Heart right ventricle (tissue), 16 donors: ENCODE measurements around the gene PRKCI. TPM values are rescaled to one million over a fixed set of nuclear protein-coding genes. Genes with fewer than 3 reads are reported as not detected.

Source experiments
- ATAC-seq, 8 donors: fragments of 200-7000 bp; cut with Tn5 transposase; one replicate each; pipeline ENCODE4 v1.9.1; 2020; ENCODE audit warnings: mild to moderate bottlenecking in 8 of 8, moderate library complexity in 8 of 8, moderate number of reproducible peaks in 1 of 8
- DNase-seq, 2 donors: peaks; one replicate each; pipeline ENCODE4 v3.0.0-alpha.2; 2020
- H3K27ac ChIP-seq, 10 donors: fragments of 200-600 bp; sonication (generic) in 2 of 10; one replicate each; pipeline versions ENCODE4 v1.5.0 to v1.8.0; 2020 to 2022; ENCODE audit warnings: mild to moderate bottlenecking in 3 of 10
- H3K27me3 ChIP-seq, 7 donors: fragments of 200-600 bp; one replicate each; pipeline ENCODE4 v1.8.0; 2021 to 2022; ENCODE audit warnings: mild to moderate bottlenecking in 2 of 7
- H3K36me3 ChIP-seq, 9 donors: fragments of 200-600 bp; sonication (generic) in 1 of 9; one replicate each; pipeline versions ENCODE4 v1.5.0 to v1.8.0; 2020 to 2022; ENCODE audit warnings: mild to moderate bottlenecking in 2 of 9
- H3K4me1 ChIP-seq, 9 donors: fragments of 200-600 bp; sonication (generic) in 1 of 9; one replicate each; pipeline versions ENCODE4 v1.5.0 to v1.8.0; 2020 to 2022; ENCODE audit warnings: mild to moderate bottlenecking in 4 of 9
- H3K4me3 ChIP-seq, 10 donors: fragments of 200-600 bp; sonication (generic) in 2 of 10; one replicate each; pipeline versions ENCODE4 v1.5.0 to v1.8.0; 2020 to 2022; ENCODE audit warnings: mild to moderate bottlenecking in 7 of 10, moderate library complexity in 2 of 10
- H3K9me3 ChIP-seq, 11 donors: fragments of 200-600 bp in 10 of 11; sonication (generic) in 2 of 11; one replicate each; pipeline versions ENCODE4 v1.5.0 to v1.8.0; 2013 to 2022; ENCODE audit warnings: mild to moderate bottlenecking in 2 of 11, control low read depth in 1 of 11, moderate library complexity in 1 of 11
- WGBS, 2 donors: extraction: QIAGEN DNeasy Blood & Tissue Kit; methylation state at CpG; one replicate each; pipeline ENCODE4 v1.1.7; 2013; ENCODE audit warnings: inconsistent platforms in 1 of 2; 5-methylcytosine and 5-hydroxymethylcytosine counted together
- intact Hi-C, 10 donors: fragments of 100-400 bp; cut with DNase I; formaldehyde crosslinking; loops; one replicate each; pipeline versions ENCODE4 v1.11.1 to v1.14.2; 2022
- polyA plus RNA-seq, 2 donors: library from polyadenylated mRNA; stranded (reverse); fragments of 200-250 nt; gene quantifications; one replicate each; pipeline ENCODE4 v1.2.3, GENCODE V29; 2013
- total RNA-seq, 10 donors: library from RNA; stranded (reverse); fragmentation: NEBNext Ultra II Directional in 3 of 10; extraction: Animal tissue kit (Norgen Biotek cat#: 25700) in 3 of 10; gene quantifications; one replicate each; pipeline versions ENCODE4 v1.2.1 to v1.2.4, GENCODE V29; 2021 to 2023
- TF ChIP-seq, protein P1 (sequence below), 9 donors: fragments of 200-600 bp; sonication (generic) in 2 of 9; IDR thresholded peaks; one replicate each; pipeline versions ENCODE4 v1.5.0 to v1.8.0; 2021 to 2022; ENCODE audit warnings: antibody characterized with exemption in 9 of 9, mild to moderate bottlenecking in 5 of 9, moderate library complexity in 1 of 9
- donor health status: Arrhythmogenic right ventricular cardiomyopathy.
- donor health status: ischemic (EF 13 %, LVEDD 7.1; RV severe dilation, severe dysfunction).
- donor health status: healthy with polysubstance abuse.
- donor health status: DM: no; HTN: yes; CAD: no.
- donor health status: DM: no; HTN: no; CAD: no.
- donor health status: ischemic (EF 25% LVEDD 6.9; RV normal size, moderate dysfunction).
- donor health status: ischemic (EF 25% LVEDD 5.7; RV mildly dilated, moderate dysfunction).
- donor health status: healthy.
- donor health status: DM: yes; HTN: yes; CAD: no.
- donor health status: Ischemic cardiomyopathy.
- donor health status: ischemic (EF 35%, LVEDD 5.7; RV mildly dilated, moderate dysfunction).
- donor health status: nonischemic (EF 11% LVEDD 7.7; RV severe dilation, severe dysfunction).
- donor health status: DM: yes; HTN: yes; CAD: no.
- donor health status: PGD.
- donor health status: ischemic (EF 29% LVEDD 5.4; RV normal size, mild dysfunction).
- donor health status: nonischemic (EF 23%, LVEDD 6.1; RV moderate dilation, normal function).

The PRKCI gene
- total and polyA plus RNA-seq, 12 donors: 6.5 to 21.0 (median 13.1) TPM

DNA sequence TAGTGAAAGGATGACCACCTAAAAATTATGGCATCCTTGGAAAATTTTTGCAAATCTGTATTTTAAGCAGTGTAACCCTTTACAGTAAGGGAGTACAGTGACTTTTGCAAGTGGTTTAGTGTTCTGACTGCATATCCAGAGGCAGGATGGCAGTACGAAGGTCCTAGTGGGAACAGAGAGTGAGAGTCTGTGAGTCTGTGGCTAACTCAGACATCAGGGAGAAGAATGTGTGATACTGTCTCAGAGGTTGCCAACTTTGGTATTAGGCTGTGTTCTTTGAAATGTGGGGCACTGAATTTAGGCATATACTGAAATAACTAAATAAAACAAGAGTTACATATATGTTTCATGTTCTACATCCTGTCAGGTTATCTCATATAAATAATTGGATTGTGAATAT is 25.7 kb downstream of the PRKCI start:
- no peaks in the 10 kb centered on the region for H3K27me3 ChIP-seq
- intact Hi-C loops: no loop called here
- no peak for DNase-seq
- ATAC-seq: no peak
- peaks cover 0 to 32% (median 0%) of the 10 kb centered on the region in 9 donors for H3K36me3 ChIP-seq
- TF ChIP-seq, protein P1, sequence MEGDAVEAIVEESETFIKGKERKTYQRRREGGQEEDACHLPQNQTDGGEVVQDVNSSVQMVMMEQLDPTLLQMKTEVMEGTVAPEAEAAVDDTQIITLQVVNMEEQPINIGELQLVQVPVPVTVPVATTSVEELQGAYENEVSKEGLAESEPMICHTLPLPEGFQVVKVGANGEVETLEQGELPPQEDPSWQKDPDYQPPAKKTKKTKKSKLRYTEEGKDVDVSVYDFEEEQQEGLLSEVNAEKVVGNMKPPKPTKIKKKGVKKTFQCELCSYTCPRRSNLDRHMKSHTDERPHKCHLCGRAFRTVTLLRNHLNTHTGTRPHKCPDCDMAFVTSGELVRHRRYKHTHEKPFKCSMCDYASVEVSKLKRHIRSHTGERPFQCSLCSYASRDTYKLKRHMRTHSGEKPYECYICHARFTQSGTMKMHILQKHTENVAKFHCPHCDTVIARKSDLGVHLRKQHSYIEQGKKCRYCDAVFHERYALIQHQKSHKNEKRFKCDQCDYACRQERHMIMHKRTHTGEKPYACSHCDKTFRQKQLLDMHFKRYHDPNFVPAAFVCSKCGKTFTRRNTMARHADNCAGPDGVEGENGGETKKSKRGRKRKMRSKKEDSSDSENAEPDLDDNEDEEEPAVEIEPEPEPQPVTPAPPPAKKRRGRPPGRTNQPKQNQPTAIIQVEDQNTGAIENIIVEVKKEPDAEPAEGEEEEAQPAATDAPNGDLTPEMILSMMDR (IDR thresholded peaks at IDR 0.05): no peak
- WGBS, 2 donors: 96% methylated on average over 1 of the region's 1 CpG
- no peak overlapping the region for H3K27ac ChIP-seq
- no peaks in the 10 kb centered on the region for H3K4me1 ChIP-seq
- no peaks in the 10 kb centered on the region for H3K9me3 ChIP-seq
- no peak overlapping the region for H3K4me3 ChIP-seq

DNA sequence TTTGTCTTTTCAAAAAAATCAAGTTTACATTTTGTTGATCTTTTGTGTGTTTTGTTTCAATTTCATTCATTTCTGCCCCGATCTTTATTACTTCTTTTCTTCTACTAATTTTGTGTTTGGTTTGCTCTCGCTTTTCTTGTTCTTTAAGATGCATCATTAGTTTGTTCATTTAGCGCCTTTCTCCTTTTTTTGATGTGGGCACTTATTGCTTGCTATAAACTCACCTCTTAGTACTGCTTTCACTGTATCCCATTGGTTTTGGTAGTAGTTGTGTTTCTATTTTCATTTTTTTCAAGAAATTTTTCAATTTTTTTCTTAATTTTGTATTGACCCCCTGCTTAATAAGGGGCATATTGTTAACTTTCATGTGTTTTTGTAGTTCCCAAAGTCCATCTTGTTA is 34.4 kb downstream of the PRKCI start:
- DNase-seq: no peak

DNA sequence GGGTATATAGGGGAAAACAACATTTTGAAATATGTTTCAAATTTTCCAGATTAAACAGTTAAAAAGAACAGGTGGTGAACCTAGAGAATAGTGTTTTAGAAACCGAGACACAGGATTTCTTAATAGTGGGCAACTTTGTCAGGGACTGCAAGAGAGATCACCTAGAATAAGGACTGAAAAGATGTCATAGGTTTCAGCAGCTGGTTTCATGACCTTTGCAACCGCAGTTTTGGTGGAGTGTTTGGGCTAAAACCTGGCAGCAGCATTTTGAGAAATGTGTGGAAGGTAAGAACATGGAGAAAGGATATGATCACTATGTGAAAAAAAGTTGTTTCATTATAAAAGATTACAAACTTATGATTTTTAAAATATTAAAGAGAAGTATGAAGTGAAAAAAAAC is 34.9 kb downstream of the PRKCI start:
- H3K36me3 ChIP-seq: peaks cover 0 to 45% (median 9%) of the 10 kb centered on the region in 9 donors
- peaks cover 0 to 26% (median 6%) of the 10 kb centered on the region in 11 donors for H3K9me3 ChIP-seq
- H3K4me3 ChIP-seq: no peak overlapping the region
- ATAC-seq: no peak
- DNase-seq: no peak
- no peaks in the 10 kb centered on the region for H3K4me1 ChIP-seq
- H3K27me3 ChIP-seq: no peaks in the 10 kb centered on the region
- 93 to 95% methylated on average over 2 of the region's 2 CpGs for WGBS, 2 donors
- intact Hi-C loops: no loop called here
- no peak overlapping the region for H3K27ac ChIP-seq
- TF ChIP-seq, protein P1 (IDR thresholded peaks at IDR 0.05): no peak

More for the DNA sequence above, 34.4 kb downstream of the PRKCI start:
- Histone ChIP-seq H3K9me3 (peaks cover 0 to 26% (median 6%) of the 10 kb centered on the region in 11 donors), H3K27ac (no peak overlapping the region), H3K4me1 (no peaks in the 10 kb centered on the region), H3K4me3 (no peak overlapping the region), H3K36me3 (peaks cover 0 to 39% (median 9%) of the 10 kb centered on the region in 9 donors), H3K27me3 (no peaks in the 10 kb centered on the region)
- 97 to 98% methylated on average over 3 of the region's 3 CpGs for WGBS, 2 donors
- TF ChIP-seq, protein P1 (IDR thresholded peaks at IDR 0.05): no peak
- intact Hi-C loops: no loop called here
- ATAC-seq: no peak

DNA sequence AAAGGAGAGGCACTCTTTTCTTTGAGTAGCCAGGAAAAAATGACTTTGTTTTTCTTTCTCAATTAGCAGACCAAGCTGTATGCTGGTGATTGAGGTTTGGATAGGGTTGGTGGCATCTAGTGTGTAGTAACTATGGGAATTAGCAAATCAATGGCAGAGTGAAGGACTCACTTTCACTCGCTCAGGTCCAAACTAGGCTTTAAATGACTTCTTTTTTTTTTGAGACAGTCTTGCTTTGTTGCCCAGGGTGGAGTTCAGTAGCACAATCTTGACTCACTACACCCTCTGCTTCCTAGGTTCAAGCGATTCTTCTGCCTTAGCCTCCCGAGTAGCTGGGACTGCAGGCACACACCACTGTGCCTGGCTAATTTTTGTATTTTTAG is 35.9 kb downstream of the PRKCI start:
- intact Hi-C loops: no loop called here
- H3K9me3 ChIP-seq: peaks cover 0 to 26% (median 6%) of the 10 kb centered on the region in 11 donors
- WGBS, 2 donors: 94 to 95% methylated on average over 3 of the region's 3 CpGs
- TF ChIP-seq, protein P1 (IDR thresholded peaks at IDR 0.05): no peak
- no peaks in the 10 kb centered on the region for H3K27me3 ChIP-seq
- H3K36me3 ChIP-seq: peaks cover 0 to 48% (median 9%) of the 10 kb centered on the region in 9 donors
- no peak overlapping the region for H3K4me3 ChIP-seq
- no peak for DNase-seq
- no peak overlapping the region for H3K27ac ChIP-seq
- ATAC-seq: no peak
- H3K4me1 ChIP-seq: no peaks in the 10 kb centered on the region
